HCT116 (cell line): ENCODE measurements around the gene TEX2. TPM values are rescaled to one million over a fixed set of nuclear protein-coding genes. Genes with fewer than 3 reads are reported as not detected.
"Not testable (repeated sequence)": the region's sequence is repeated elsewhere in the genome, so short reads cannot be mapped to it uniquely, and the experiment has no call there.

Source experiments
- ATAC-seq: fragments of 200-7000 bp; cut with Tn5 transposase; 2 replicates; pipeline ENCODE4 v1.9.1; 2020; ENCODE audit warnings: mild to moderate bottlenecking, moderate library complexity
- BruUV-seq: library from RNA; stranded (reverse); fragments of 400-500 nt; replicated peaks from 2 replicates; lab custom pipeline; 2021; lab: Mats Ljungman, UMichigan
- CTCF ChIA-PET: fragments of 300-600 bp; sonication (Branson Sonifier 250); formaldehyde crosslinking; loops from one replicate; lab custom pipeline; 2021; ENCODE audit warnings: antibody characterized with exemption; lab: Charles Lee
- POLR2A ChIA-PET: fragments of 300-600, 350-600 bp; sonication (Branson Sonifier 250); formaldehyde crosslinking; loops from one replicate; lab custom pipeline; 2021; ENCODE audit warnings: antibody characterized with exemption; lab: Charles Lee
- RAD21 ChIA-PET, 2 experiments: fragments of 300-600 bp; sonication (Branson Sonifier 250); formaldehyde crosslinking; loops; one replicate each; lab custom pipeline; 2023; ENCODE audit warnings: low total read pairs in 2 of 2; ENCODE audit not compliant: uncharacterized antibody in 2 of 2, unreplicated experiment in 2 of 2, low non-redundant PET in 1 of 2; lab: Charles Lee
- DNase-seq: peaks from one replicate; pipeline ENCODE4 v3.0.0-alpha.2; 2010; ENCODE audit warnings: low read depth, low spot score
- H2AFZ ChIP-seq: fragments of 200-600 bp; shearing (Covaris generic), sonication (generic); 2 replicates; pipeline ENCODE4 v1.6.1; 2017; ENCODE audit warnings: low read depth, mixed run types, mixed read lengths, antibody characterized with exemption, low read length; ENCODE audit not compliant: poor library complexity, severe bottlenecking
- H3K27ac ChIP-seq: 2 replicates; pipeline ENCODE4 v1.5.1; 2012; ENCODE audit warnings: low read depth, low read length
- H3K27me3 ChIP-seq: fragments of 200-600 bp; sonication (generic); 2 replicates; pipeline ENCODE4 v1.6.1; 2016; ENCODE audit warnings: mixed run types, low read length, mixed read lengths; ENCODE audit not compliant: insufficient read depth
- H3K36me3 ChIP-seq, 2 experiments: fragments of 200-500 bp in 1 of 2; fragments of 200-600 bp in 1 of 2; sonication (Bioruptor generic) in 1 of 2; sonication (generic) in 1 of 2; 2 replicates each; pipeline versions ENCODE4 v1.5.1 to v1.6.1; 2014 to 2016; ENCODE audit warnings: low read length in 2 of 2, inconsistent platforms in 1 of 2, mixed read lengths in 1 of 2, mixed run types in 1 of 2; ENCODE audit not compliant: insufficient read depth in 2 of 2, control insufficient read depth in 1 of 2
- H3K4me1 ChIP-seq, 2 experiments: fragments of 200-600 bp in 1 of 2; sonication (generic) in 1 of 2; 2 replicates each; pipeline versions ENCODE4 v1.5.1 to v1.6.1; 2012 to 2017; ENCODE audit warnings: low read length in 2 of 2, inconsistent platforms in 1 of 2, mild to moderate bottlenecking in 1 of 2, mixed read lengths in 1 of 2, mixed run types in 1 of 2, moderate library complexity in 1 of 2; ENCODE audit not compliant: insufficient read depth in 2 of 2, control insufficient read depth in 1 of 2
- H3K4me2 ChIP-seq: fragments of 200-600 bp; sonication (generic); 2 replicates; pipeline ENCODE4 v1.6.1; 2017; ENCODE audit warnings: mixed run types, low read length, mixed read lengths
- H3K4me3 ChIP-seq, 2 experiments: fragments of 200-600 bp in 1 of 2; sonication (generic) in 1 of 2; replicated peaks in 1 of 2; 2 replicates each; pipeline ENCODE4 v1.5.1; 2011 to 2016; ENCODE audit warnings: low read length in 2 of 2, control low read depth in 1 of 2, low read depth in 1 of 2, mild to moderate bottlenecking in 1 of 2, mixed read lengths in 1 of 2, mixed run types in 1 of 2
- H3K79me2 ChIP-seq: fragments of 200-600 bp; sonication (generic); 2 replicates; pipeline ENCODE4 v1.6.1; 2017; ENCODE audit warnings: mild to moderate bottlenecking, mixed run types, low read length, moderate library complexity, mixed read lengths; ENCODE audit not compliant: insufficient read depth
- H3K9ac ChIP-seq: fragments of 200-600 bp; sonication (generic); 2 replicates; pipeline ENCODE4 v1.6.1; 2016; ENCODE audit warnings: low read length, mixed read lengths
- H3K9me2 ChIP-seq: fragments of 200-600 bp; sonication (generic), shearing (Covaris generic); 2 replicates; pipeline ENCODE4 v1.6.1; 2017; ENCODE audit warnings: mixed run types, mild to moderate bottlenecking, moderate library complexity; ENCODE audit not compliant: insufficient read depth
- H3K9me3 ChIP-seq, 2 experiments: fragments of 200-500 bp in 1 of 2; fragments of 200-600 bp in 1 of 2; sonication (Bioruptor generic) in 1 of 2; sonication (generic) in 1 of 2; 2 replicates each; pipeline ENCODE4 v1.6.1; 2014 to 2017; ENCODE audit warnings: low read length in 2 of 2, mixed read lengths in 2 of 2, inconsistent platforms in 1 of 2, low read depth in 1 of 2, mild to moderate bottlenecking in 1 of 2, mixed run types in 1 of 2, moderate library complexity in 1 of 2; ENCODE audit not compliant: control insufficient read depth in 1 of 2, insufficient read depth in 1 of 2
- H4K20me1 ChIP-seq: fragments of 200-600 bp; sonication (generic), shearing (Covaris generic); 2 replicates; pipeline ENCODE4 v1.6.1; 2017; ENCODE audit warnings: mixed run types, mild to moderate bottlenecking, moderate library complexity; ENCODE audit not compliant: insufficient read depth
- RAD21 ChIP-seq: IDR thresholded peaks from 2 replicates; pipeline ENCODE4 v1.6.1; 2012; ENCODE audit warnings: low read depth, mild to moderate bottlenecking
- intact Hi-C: fragments of 100-400 bp; cut with micrococcal nuclease; formaldehyde crosslinking; loops from 2 replicates; pipeline ENCODE4 v1.10.0; 2022
- total RNA-seq: library from RNA; stranded (reverse); gene quantifications from one replicate; pipeline ENCODE4 v1.2.1, GENCODE V29; 2021; ENCODE audit not compliant: unreplicated experiment

The TEX2 gene
- total RNA-seq, 1 experiment from 2014 or later = 24.6 TPM

- H2AFZ ChIP-seq = no peak overlapping the region
- intact Hi-C loops = no loop called here
- H3K4me1 ChIP-seq = peaks cover 0 to 10% of the 10 kb centered on the region in 2 experiments; a peak in 1 of 4 replicates
- no peak for TF ChIP-seq RAD21
- no peaks in the 10 kb centered on the region for H3K27me3 ChIP-seq
- CTCF ChIA-PET = no interaction called here
- peaks cover 0 to 4% of the 10 kb centered on the region in 2 experiments; a peak in 3 of 4 replicates for H3K36me3 ChIP-seq
- H3K9me3 ChIP-seq = no peaks in the 10 kb centered on the region; a peak in 1 of 4 replicates
- no TSS peak for BruUV-seq
- no peak for ATAC-seq
- H3K4me3 ChIP-seq = no peak overlapping the region
- H3K27ac ChIP-seq = no peak overlapping the region
- RAD21 ChIA-PET = no interaction called here
- no peaks in the 10 kb centered on the region for H4K20me1 ChIP-seq
- H3K4me2 ChIP-seq = no peak overlapping the region
- POLR2A ChIA-PET = no interaction called here
- no peaks in the 10 kb centered on the region for H3K9me2 ChIP-seq
- no peak overlapping the region for H3K9ac ChIP-seq
- H3K79me2 ChIP-seq = no peaks in the 10 kb centered on the region
- DNase-seq = no peak
Observed at GRCh38 chr17:64180089-64181073, 82.7 kb downstream of the TEX2 start.

DNA sequence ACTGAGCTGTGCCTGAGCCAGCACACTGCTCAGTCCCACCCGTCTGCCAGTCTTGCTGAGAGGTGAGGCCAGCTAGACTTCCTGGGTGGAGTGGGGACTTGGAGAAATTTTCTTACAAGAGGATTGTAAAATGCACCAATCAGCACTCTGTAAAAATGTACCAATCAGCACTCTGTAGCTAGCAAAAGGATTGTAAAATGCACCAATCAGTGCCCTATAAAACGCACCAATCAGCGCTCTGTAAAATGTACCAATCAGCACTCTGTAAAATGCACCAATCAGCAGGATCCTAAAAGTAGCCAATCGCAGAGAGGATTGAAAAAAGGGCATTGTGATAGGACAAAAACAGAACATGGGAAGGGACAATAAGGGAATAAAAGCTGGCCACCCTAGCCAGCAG, 84.0 kb downstream of the TEX2 start:
- POLR2A ChIA-PET = interaction anchor here (1.0 kb wide), 1 partner anchor 34 kb away, joined by 3 read pairs; no protein-coding TSS in a partner anchor

More for the DNA sequence above, 84.0 kb downstream of the TEX2 start:
- H3K4me3 ChIP-seq, H3K36me3 ChIP-seq, H3K9me3 ChIP-seq, ATAC-seq, BruUV-seq, H3K9ac ChIP-seq, H3K9me2 ChIP-seq, H3K79me2 ChIP-seq, H4K20me1 ChIP-seq, RAD21 ChIA-PET, H3K4me1 ChIP-seq, CTCF ChIA-PET, intact Hi-C loops, H3K4me2 ChIP-seq, H2AFZ ChIP-seq, H3K27ac ChIP-seq, DNase-seq, H3K27me3 ChIP-seq: not testable (repeated sequence)
